Measurements from ENCODE around the gene FAM53A.

- TF ChIP-seq EZH2 (IDR thresholded peaks at IDR 0.05) (no peak), POLR2AphosphoS5 (IDR thresholded peaks at IDR 0.05; ENCODE audit: borderline replicate concordance, low read depth, low read length) (no peak)
Measured at GRCh38 chr4:1608821-1609500, 75.2 kb downstream of the FAM53A start.

All from SK-N-MC (cell line).